Activated effector memory CD4-positive, alpha-beta T cell treated with anti-CD3 and anti-CD28 coated beads, Interleukin-2, amount 50 U/mL, for 16 hours (primary cell): ENCODE measurements around the gene RASGRF2.

Experiments
- DNase-seq: peaks from one replicate; pipeline ENCODE4 v3.0.0-alpha.2; 2020

RASGRF2 gene

GRCh38 chr5:81181576-81182316 is 221.6 kb downstream of the RASGRF2 start:
- DNase-seq = no peak

GRCh38 chr5:81182396-81183390 is 222.5 kb downstream of the RASGRF2 start:
- DNase-seq = no peak

- DNase-seq = no peak
Observed at GRCh38 chr5:81183811-81184748, 223.9 kb downstream of the RASGRF2 start.

GRCh38 chr5:81184749-81185110 is 224.6 kb downstream of the RASGRF2 start:
- DNase-seq = no peak

- no peak for DNase-seq
Observed at GRCh38 chr5:81187885-81188284, 227.7 kb downstream of the RASGRF2 start.

GRCh38 chr5:81188962-81189361 is 228.8 kb downstream of the RASGRF2 start:
- DNase-seq = no peak

- no peak for DNase-seq
Observed at GRCh38 chr5:81189875-81190498, 229.8 kb downstream of the RASGRF2 start.

- DNase-seq = no peak
Observed at GRCh38 chr5:81191726-81192372, 231.7 kb downstream of the RASGRF2 start.

GRCh38 chr5:81192373-81192750 is 232.2 kb downstream of the RASGRF2 start:
- no peak for DNase-seq

GRCh38 chr5:81194633-81195334 is 234.6 kb downstream of the RASGRF2 start:
- DNase-seq = peak; percentile 91

GRCh38 chr5:81195335-81195929 is 235.3 kb downstream of the RASGRF2 start:
- no peak for DNase-seq

- no peak for DNase-seq
Observed at GRCh38 chr5:81202655-81203054, 242.5 kb downstream of the RASGRF2 start.

- DNase-seq = no peak
Observed at GRCh38 chr5:81203729-81204128, 243.6 kb downstream of the RASGRF2 start.

- DNase-seq = no peak
Observed at GRCh38 chr5:81204205-81204604, 244.0 kb downstream of the RASGRF2 start.

- no peak for DNase-seq
Observed at GRCh38 chr5:81205058-81205457, 244.9 kb downstream of the RASGRF2 start.

- no peak for DNase-seq
Observed at GRCh38 chr5:81207009-81207408, 246.8 kb downstream of the RASGRF2 start.

GRCh38 chr5:81208904-81209303 is 248.7 kb downstream of the RASGRF2 start:
- no peak for DNase-seq

GRCh38 chr5:81209386-81209785 is 249.2 kb downstream of the RASGRF2 start:
- no peak for DNase-seq

- DNase-seq = no peak
Observed at GRCh38 chr5:81209869-81210493, 249.8 kb downstream of the RASGRF2 start.

GRCh38 chr5:81212211-81212751 is 252.1 kb downstream of the RASGRF2 start:
- peak; percentile 68 for DNase-seq
